Pancreas (tissue), 10 donors: ENCODE data around the gene FRMD4A. TPM values are rescaled to one million over a fixed set of nuclear protein-coding genes. Genes with fewer than 3 reads are reported as not detected.

Experiments used
- ATAC-seq, 4 donors: fragments of 200-7000 bp; cut with Tn5 transposase; one replicate each; pipeline versions ENCODE4 v1.8.0 to v1.9.1; 2020; ENCODE audit warnings: mild to moderate bottlenecking in 4 of 4, moderate library complexity in 4 of 4
- DNase-seq, 6 donors: peaks; one replicate each; pipeline ENCODE4 v3.0.0-alpha.2; 2020
- FAIRE-seq: peaks from 2 replicates; lab custom pipeline; 2012; peaks lifted over from hg19 to GRCh38; lab: Jason Lieb, UNC
- H3K27ac ChIP-seq, 4 donors: fragments of 200-600 bp; sonication (generic); 1 replicate in 3 of 4; 2 replicates in 1 of 4; pipeline versions ENCODE4 v1.5.0 to v1.8.0; 2020
- H3K27me3 ChIP-seq, 4 donors: fragments of 200-600 bp; one replicate each; pipeline ENCODE4 v1.8.0; 2021
- H3K36me3 ChIP-seq, 3 donors: fragments of 200-600 bp; sonication (generic) in 1 of 3; one replicate each; pipeline versions ENCODE4 v1.5.0 to v1.8.0; 2020 to 2021
- H3K4me1 ChIP-seq, 3 donors: fragments of 200-600 bp; one replicate each; pipeline ENCODE4 v1.8.0; 2021
- H3K4me3 ChIP-seq, 4 donors: fragments of 200-600 bp; sonication (generic) in 2 of 4; one replicate each; pipeline versions ENCODE4 v1.5.0 to v1.8.0; 2020 to 2021
- H3K9me3 ChIP-seq, 4 donors: fragments of 200-600 bp; one replicate each; pipeline ENCODE4 v1.8.0; 2021
- WGBS, 2 donors: extraction: QIAGEN DNeasy Blood & Tissue Kit; methylation state at CpG; one replicate each; pipeline ENCODE4 v1.1.7; 2013; 5-methylcytosine and 5-hydroxymethylcytosine counted together
- intact Hi-C, 3 donors: fragments of 100-400 bp; cut with DNase I; formaldehyde crosslinking; loops; one replicate each; pipeline versions ENCODE4 v1.11.1 to v1.14.2; 2022
- polyA plus RNA-seq, 2 donors: library from polyadenylated mRNA; stranded (reverse); fragments of 200-250 nt; gene quantifications; one replicate each; pipeline ENCODE4 v1.2.3, GENCODE V29; 2013
- total RNA-seq, 6 donors: library from RNA; stranded (reverse); fragmentation: NEBNext Ultra II Directional in 4 of 6; extraction: Animal tissue kit (Norgen Biotek cat#: 25700) in 4 of 6; gene quantifications; one replicate each; pipeline versions ENCODE4 v1.2.1 to v1.2.4, GENCODE V29; 2021 to 2023
- TF ChIP-seq, protein P1 (sequence below), 4 donors: fragments of 200-600 bp; sonication (generic) in 3 of 4; IDR thresholded peaks; one replicate each; pipeline versions ENCODE4 v1.5.0 to v1.8.0; 2021; ENCODE audit warnings: antibody characterized with exemption in 4 of 4
- donor health status: healthy with polysubstance abuse.
- donor health status: DM: no; HTN: no; CAD: no; lungs with moderate emphysema.
- donor health status: DM: no; HTN: no; CAD: no.
- donor health status: control.
- donor health status: control.
- donor health status: Bipolar disorder and iron deficiency.
- donor health status: DM: yes; HTN: yes; CAD: no.
- donor health status: DM: no; HTN: no; CAD: no.
- donor health status: DM: no; HTN: no; CAD: no.
- donor health status: DM: yes; HTN: yes; CAD: no.

FRMD4A gene
- total and polyA plus RNA-seq, 8 donors, result 13.5 to 27.5 (median 18.7) TPM

DNA sequence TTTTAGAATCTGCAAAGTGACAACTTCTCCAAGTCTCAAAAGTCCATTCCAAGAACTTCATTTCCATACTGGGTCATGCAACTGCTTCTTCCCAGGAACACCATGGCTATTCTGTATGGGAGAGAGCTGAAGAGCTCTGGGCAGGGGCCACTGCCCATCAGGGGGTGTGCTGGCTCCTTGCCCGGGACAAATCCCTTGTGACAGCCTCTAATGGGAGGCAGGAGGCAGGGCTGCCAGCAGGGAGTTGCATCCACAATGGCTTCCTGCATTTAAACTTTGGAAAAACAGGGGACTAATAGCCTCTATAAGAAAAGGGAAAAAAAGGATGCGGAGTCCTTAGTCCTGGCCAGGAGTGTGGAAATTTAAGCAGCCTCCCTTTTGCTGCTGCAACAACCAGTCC, 18.4 kb upstream of the FRMD4A start:
- Histone ChIP-seq H3K27me3 (no peaks in the 10 kb centered on the region), H3K4me1 (peaks cover 0 to 9% (median 8%) of the 10 kb centered on the region in 3 donors), H3K9me3 (no peaks in the 10 kb centered on the region), H3K27ac (no peak overlapping the region), H3K36me3 (no peaks in the 10 kb centered on the region), H3K4me3 (no peak overlapping the region)
- TF ChIP-seq, protein P1, sequence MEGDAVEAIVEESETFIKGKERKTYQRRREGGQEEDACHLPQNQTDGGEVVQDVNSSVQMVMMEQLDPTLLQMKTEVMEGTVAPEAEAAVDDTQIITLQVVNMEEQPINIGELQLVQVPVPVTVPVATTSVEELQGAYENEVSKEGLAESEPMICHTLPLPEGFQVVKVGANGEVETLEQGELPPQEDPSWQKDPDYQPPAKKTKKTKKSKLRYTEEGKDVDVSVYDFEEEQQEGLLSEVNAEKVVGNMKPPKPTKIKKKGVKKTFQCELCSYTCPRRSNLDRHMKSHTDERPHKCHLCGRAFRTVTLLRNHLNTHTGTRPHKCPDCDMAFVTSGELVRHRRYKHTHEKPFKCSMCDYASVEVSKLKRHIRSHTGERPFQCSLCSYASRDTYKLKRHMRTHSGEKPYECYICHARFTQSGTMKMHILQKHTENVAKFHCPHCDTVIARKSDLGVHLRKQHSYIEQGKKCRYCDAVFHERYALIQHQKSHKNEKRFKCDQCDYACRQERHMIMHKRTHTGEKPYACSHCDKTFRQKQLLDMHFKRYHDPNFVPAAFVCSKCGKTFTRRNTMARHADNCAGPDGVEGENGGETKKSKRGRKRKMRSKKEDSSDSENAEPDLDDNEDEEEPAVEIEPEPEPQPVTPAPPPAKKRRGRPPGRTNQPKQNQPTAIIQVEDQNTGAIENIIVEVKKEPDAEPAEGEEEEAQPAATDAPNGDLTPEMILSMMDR (IDR thresholded peaks at IDR 0.05), result no peak
- intact Hi-C loops, result no loop called here
- DNase-seq (no peak), ATAC-seq (no peak), FAIRE-seq (no peak)
- 75 to 78% methylated on average over 2 of the region's 2 CpGs for WGBS, 2 donors

DNA sequence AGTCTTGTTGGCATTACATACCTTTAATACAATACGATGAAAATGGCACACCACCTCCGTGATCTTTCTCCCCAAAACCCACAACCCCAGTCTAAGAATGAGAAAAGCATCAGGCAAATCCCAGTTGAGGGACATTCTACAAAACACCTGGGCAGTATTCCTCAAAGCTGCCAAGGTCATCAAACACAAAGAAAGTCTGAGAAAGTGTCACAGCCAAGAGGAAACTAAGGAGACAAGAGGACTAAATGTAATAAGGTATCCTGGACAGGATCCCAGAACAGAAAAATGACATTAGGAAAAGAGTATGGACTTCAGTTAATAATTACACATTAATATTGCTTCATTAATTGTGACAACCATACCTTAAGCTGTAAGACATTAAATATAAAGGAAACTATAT, 14.5 kb upstream of the FRMD4A start:
- peak overlapping the region in 2 of 4 donors; percentile 0 to 60 for H3K27ac ChIP-seq
- TF ChIP-seq, protein P1 (IDR thresholded peaks at IDR 0.05), result no peak

DNA sequence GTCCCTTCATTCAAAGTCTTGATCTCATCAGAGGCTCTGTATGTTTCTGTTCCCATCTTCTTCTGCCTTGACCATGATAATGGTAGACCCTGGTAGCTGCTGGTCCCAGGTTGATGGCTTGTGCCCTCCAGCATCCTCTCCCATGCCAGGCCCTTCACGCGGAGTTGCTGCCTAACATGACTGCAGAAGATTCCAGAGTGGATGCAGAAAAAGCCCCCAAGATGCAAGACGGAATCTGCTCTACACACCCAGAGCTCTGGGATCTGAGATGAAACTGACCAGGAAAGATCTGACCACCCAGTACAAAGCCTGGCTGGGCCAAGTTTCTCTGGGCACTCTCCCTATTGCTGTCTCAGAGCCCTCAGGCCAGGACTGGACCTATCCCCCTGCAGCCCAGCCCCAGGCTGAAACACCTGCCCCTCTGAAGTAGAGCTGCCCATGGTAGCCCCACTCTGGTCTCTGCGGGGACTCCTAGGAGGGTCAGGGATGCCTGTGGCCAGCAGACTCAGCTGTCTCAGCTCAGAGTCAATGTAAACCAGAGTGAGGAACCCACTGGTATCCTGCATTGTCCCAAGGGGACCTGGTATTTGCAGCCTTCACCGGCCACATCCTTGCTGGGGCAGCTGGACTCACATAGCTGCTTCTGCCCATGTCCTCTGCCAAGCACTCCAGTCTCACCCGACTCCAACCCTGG, 9.5 kb upstream of the FRMD4A start:
- WGBS, 2 donors, result 89 to 91% methylated on average over 6 of the region's 6 CpGs
- no peaks in the 10 kb centered on the region for H3K9me3 ChIP-seq
- H3K27me3 ChIP-seq, result no peaks in the 10 kb centered on the region
- no peak for ATAC-seq
- no peak overlapping the region for H3K4me3 ChIP-seq
- TF ChIP-seq, protein P1 (IDR thresholded peaks at IDR 0.05), result no peak
- intact Hi-C loops, result no loop called here
- no peak overlapping the region for H3K27ac ChIP-seq
- no peaks in the 10 kb centered on the region for H3K36me3 ChIP-seq
- H3K4me1 ChIP-seq, result peaks cover 0 to 8% (median 7%) of the 10 kb centered on the region in 3 donors
- DNase-seq, result no peak
- FAIRE-seq, result no peak

More for the DNA sequence above, 14.5 kb upstream of the FRMD4A start:
- Histone ChIP-seq H3K4me1 (peaks cover 0 to 9% (median 8%) of the 10 kb centered on the region in 3 donors), H3K9me3 (no peaks in the 10 kb centered on the region), H3K36me3 (no peaks in the 10 kb centered on the region), H3K27me3 (no peaks in the 10 kb centered on the region), H3K4me3 (no peak overlapping the region)
- intact Hi-C loops, result no loop called here
- FAIRE-seq (no peak), ATAC-seq (peak; percentile 57 to 95 (median 80)), DNase-seq (peak in 3 of 6 donors; percentile 25 to 36 (median 29))
- 12 to 20% methylated on average over 2 of the region's 2 CpGs for WGBS, 2 donors

DNA sequence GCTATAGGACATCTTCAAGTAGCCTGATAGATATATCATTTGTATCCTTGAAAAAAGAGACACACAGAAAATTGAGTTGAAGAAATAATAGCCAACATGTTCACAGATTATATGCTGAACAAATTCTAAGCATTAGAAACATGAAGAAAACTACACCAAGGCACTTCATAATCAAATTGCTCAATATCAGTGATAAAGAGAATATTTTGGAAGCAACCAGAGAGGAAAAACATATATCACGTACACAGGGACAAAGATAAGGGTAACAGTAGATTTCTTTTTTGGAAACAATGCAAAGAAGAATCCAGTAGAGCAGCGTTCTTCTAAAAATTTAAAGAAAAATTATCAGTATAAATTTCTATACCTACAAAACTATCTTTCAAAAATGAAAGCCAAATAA, 6.0 kb upstream of the FRMD4A start:
- intact Hi-C loops, result no loop called here
- TF ChIP-seq, protein P1 (IDR thresholded peaks at IDR 0.05), result no peak

DNA sequence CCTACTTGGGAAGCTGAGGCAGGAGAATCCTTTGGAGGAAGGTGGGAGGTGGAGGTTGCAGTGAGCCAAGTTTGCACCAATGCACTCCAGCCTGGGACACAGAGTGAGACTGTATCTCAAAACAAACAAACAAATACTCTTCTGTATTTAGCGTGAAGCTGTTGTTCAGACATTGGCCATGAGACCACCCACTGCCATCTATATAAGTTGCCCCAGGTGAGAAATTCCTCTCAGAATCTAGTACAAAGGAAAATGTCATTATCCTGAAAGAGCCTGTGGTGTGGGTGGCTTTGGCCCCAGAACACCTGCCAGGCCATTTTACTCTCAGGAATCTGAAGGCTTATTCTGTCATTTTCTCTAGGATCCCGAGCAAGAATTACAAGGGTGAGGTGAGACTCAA, 4.0 kb upstream of the FRMD4A start:
- DNase-seq, result no peak
- no peaks in the 10 kb centered on the region for H3K27me3 ChIP-seq
- ATAC-seq, result no peak
- FAIRE-seq, result no peak
- no peak overlapping the region for H3K27ac ChIP-seq
- 89 to 95% methylated on average over 2 of the region's 2 CpGs for WGBS, 2 donors
- intact Hi-C loops, result no loop called here
- no peaks in the 10 kb centered on the region for H3K36me3 ChIP-seq
- H3K4me1 ChIP-seq, result no peaks in the 10 kb centered on the region
- TF ChIP-seq, protein P1 (IDR thresholded peaks at IDR 0.05), result no peak
- no peaks in the 10 kb centered on the region for H3K9me3 ChIP-seq
- H3K4me3 ChIP-seq, result no peak overlapping the region

More for the DNA sequence above, 6.0 kb upstream of the FRMD4A start:
- Histone ChIP-seq H3K4me1 (no peaks in the 10 kb centered on the region), H3K27me3 (no peaks in the 10 kb centered on the region), H3K4me3 (no peak overlapping the region), H3K27ac (no peak overlapping the region), H3K36me3 (no peaks in the 10 kb centered on the region), H3K9me3 (no peaks in the 10 kb centered on the region)
- 53 to 59% methylated on average over 2 of the region's 2 CpGs for WGBS, 2 donors
- ATAC-seq (no peak), FAIRE-seq (no peak), DNase-seq (no peak)
